Liver (tissue), 9 donors: Measurements from ENCODE around the gene FAM169A. TPM values are rescaled to one million over a fixed set of nuclear protein-coding genes. Genes with fewer than 3 reads are reported as not detected.

Source experiments
- DNase-seq: peaks from one replicate; pipeline ENCODE4 v3.0.0-alpha.2; 2017; ENCODE audit warnings: low spot score
- H3K27ac ChIP-seq, 2 donors: one replicate each; pipeline ENCODE4 v1.7.0; 2013; ENCODE audit warnings: inconsistent platforms in 2 of 2, low read length in 2 of 2, control low read depth in 1 of 2, low read depth in 1 of 2, mild to moderate bottlenecking in 1 of 2
- H3K27me3 ChIP-seq, 4 donors: one replicate each; pipeline versions ENCODE4 v1.6.1 to v1.7.0; 2013; ENCODE audit warnings: low read length in 3 of 4, inconsistent platforms in 1 of 4, mild to moderate bottlenecking in 1 of 4, moderate library complexity in 1 of 4; ENCODE audit not compliant: control insufficient read depth in 4 of 4, insufficient read depth in 4 of 4
- H3K36me3 ChIP-seq, 4 donors: one replicate each; pipeline versions ENCODE4 v1.6.1 to v1.7.0; 2013; ENCODE audit warnings: low read length in 3 of 4, mild to moderate bottlenecking in 3 of 4, low read depth in 1 of 4, moderate library complexity in 1 of 4; ENCODE audit not compliant: control insufficient read depth in 4 of 4, insufficient read depth in 3 of 4
- H3K4me1 ChIP-seq, 4 donors: one replicate each; pipeline versions ENCODE4 v1.6.1 to v1.7.0; 2013; ENCODE audit warnings: low read length in 3 of 4, mild to moderate bottlenecking in 3 of 4, moderate library complexity in 1 of 4; ENCODE audit not compliant: control insufficient read depth in 4 of 4, insufficient read depth in 4 of 4
- H3K4me3 ChIP-seq, 3 donors: one replicate each; pipeline versions ENCODE4 v1.6.1 to v1.7.0; 2013; ENCODE audit warnings: low read length in 3 of 3, control low read depth in 1 of 3, low read depth in 1 of 3, mild to moderate bottlenecking in 1 of 3
- H3K9ac ChIP-seq, 2 donors: one replicate each; pipeline ENCODE4 v1.7.0; 2013; ENCODE audit warnings: low read length in 2 of 2, mild to moderate bottlenecking in 2 of 2, moderate library complexity in 2 of 2, control low read depth in 1 of 2, low read depth in 1 of 2
- H3K9me3 ChIP-seq, 4 donors: one replicate each; pipeline versions ENCODE4 v1.6.1 to v1.7.0; 2013; ENCODE audit warnings: low read length in 3 of 4; ENCODE audit not compliant: control insufficient read depth in 4 of 4
- EGR1 ChIP-seq, 2 donors: IDR thresholded peaks; 2 replicates each; pipeline ENCODE4 v1.6.1; 2016 to 2018; ENCODE audit warnings: antibody characterized with exemption in 2 of 2, low read depth in 2 of 2
- FOXA1 ChIP-seq: IDR thresholded peaks from 2 replicates; pipeline ENCODE4 v1.6.1; 2016; ENCODE audit warnings: antibody characterized with exemption
- FOXA2 ChIP-seq: IDR thresholded peaks from 2 replicates; pipeline ENCODE4 v1.6.1; 2016; ENCODE audit warnings: antibody characterized with exemption
- GABPA ChIP-seq, 2 donors: IDR thresholded peaks in 1 of 2; conservative IDR thresholded peaks in 1 of 2; 2 replicates each; pipeline ENCODE4 v1.6.1; 2016; ENCODE audit warnings: antibody characterized with exemption in 2 of 2, mild to moderate bottlenecking in 1 of 2, moderate library complexity in 1 of 2
- HNF4A ChIP-seq, 2 donors: conservative IDR thresholded peaks; 2 replicates each; pipeline ENCODE4 v1.6.1; 2016; ENCODE audit warnings: antibody characterized with exemption in 2 of 2, mild to moderate bottlenecking in 2 of 2
- HNF4G ChIP-seq: IDR thresholded peaks from 2 replicates; pipeline ENCODE4 v1.6.1; 2016; ENCODE audit warnings: antibody characterized with exemption
- JUND ChIP-seq, 2 donors: IDR thresholded peaks; 2 replicates each; pipeline ENCODE4 v1.6.1; 2016; ENCODE audit warnings: antibody characterized with exemption in 2 of 2
- NR2F2 ChIP-seq: IDR thresholded peaks from 2 replicates; pipeline ENCODE4 v1.6.1; 2016; ENCODE audit warnings: antibody characterized with exemption
- RAD21 ChIP-seq, 2 donors: IDR thresholded peaks; 2 replicates each; pipeline ENCODE4 v1.6.1; 2016; ENCODE audit warnings: antibody characterized with exemption in 2 of 2, mild to moderate bottlenecking in 2 of 2
- SP1 ChIP-seq: IDR thresholded peaks from 2 replicates; pipeline ENCODE4 v1.6.1; 2018; ENCODE audit warnings: antibody characterized with exemption, mild to moderate bottlenecking
- YY1 ChIP-seq: IDR thresholded peaks from 2 replicates; pipeline ENCODE4 v1.6.1; 2016; ENCODE audit warnings: antibody characterized with exemption, mild to moderate bottlenecking
- WGBS: extraction: QIAGEN DNeasy Blood & Tissue Kit; methylation state at CpG from one replicate; pipeline ENCODE4 v1.1.7; 2013; 5-methylcytosine and 5-hydroxymethylcytosine counted together
- polyA plus RNA-seq, 2 donors: library from polyadenylated mRNA; stranded (reverse) in 1 of 2; unstranded in 1 of 2; fragments of 200-250 nt in 1 of 2; fragments of >200 nt in 1 of 2; fragmentation: Nextera tagmentation in 1 of 2; extraction: Ambion mirVana in 1 of 2; gene quantifications; one replicate each; pipeline versions ENCODE4 v1.2.1 to v1.2.3, GENCODE V29; 2013 to 2015
- total RNA-seq, 2 donors: library from RNA; depleted of rRNA; stranded (reverse); fragments of >200 nt; gene quantifications; one replicate each; pipeline ENCODE4 v1.2.3, GENCODE V29; 2014
- TF ChIP-seq, protein P1 (sequence below): IDR thresholded peaks from 2 replicates; pipeline ENCODE4 v1.6.1; 2016; ENCODE audit warnings: antibody characterized with exemption
- TF ChIP-seq, protein P2 (sequence below): IDR thresholded peaks from 2 replicates; pipeline ENCODE4 v1.6.1; 2016; ENCODE audit warnings: antibody characterized with exemption
- TF ChIP-seq, protein P3 (sequence below): IDR thresholded peaks from 2 replicates; pipeline ENCODE4 v1.6.1; 2016; ENCODE audit warnings: antibody characterized with exemption
- TF ChIP-seq, protein P4 (sequence below): IDR thresholded peaks from 2 replicates; pipeline ENCODE4 v1.6.1; 2016; ENCODE audit warnings: antibody characterized with exemption, mild to moderate bottlenecking
- donor health status: healthy.
- donor health status: healthy.
- donor health status: healthy.
- donor health status: healthy.
- donor health status: healthy.

Gene FAM169A
- total and polyA plus RNA-seq, 4 donors = 0.58 to 5.0 (median 0.92) TPM

DNA sequence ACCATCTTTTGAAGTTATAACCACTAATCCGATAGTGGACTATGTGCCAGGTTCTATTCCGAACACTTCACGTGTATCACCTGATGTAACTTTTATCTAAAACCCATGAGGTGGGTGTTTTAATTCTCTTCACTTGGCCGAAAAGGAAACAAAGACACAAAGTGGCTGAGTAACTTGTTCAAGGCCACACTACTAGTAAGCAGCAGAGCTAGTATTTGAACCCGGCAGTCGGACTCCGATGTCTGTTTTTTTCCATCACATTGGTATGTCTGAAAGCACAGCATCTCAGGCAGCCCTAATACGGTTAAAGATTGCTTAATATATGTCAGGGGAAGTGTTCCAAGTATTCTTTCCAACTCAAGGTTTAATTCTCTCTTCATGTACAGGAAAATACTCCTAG, 16.2 kb downstream of the FAM169A start:
- no peaks in the 10 kb centered on the region for H3K27me3 ChIP-seq
- DNase-seq = no peak
- no peak overlapping the region for H3K27ac ChIP-seq
- H3K4me3 ChIP-seq = no peak overlapping the region
- WGBS = 88% methylated on average over 8 of the region's 8 CpGs
- no peaks in the 10 kb centered on the region for H3K36me3 ChIP-seq
- H3K9ac ChIP-seq = no peak overlapping the region
- peaks cover 2 to 6% (median 3%) of the 10 kb centered on the region in 4 donors for H3K4me1 ChIP-seq
- no peak for TF ChIP-seq NR2F2
- TF ChIP-seq, protein P1, sequence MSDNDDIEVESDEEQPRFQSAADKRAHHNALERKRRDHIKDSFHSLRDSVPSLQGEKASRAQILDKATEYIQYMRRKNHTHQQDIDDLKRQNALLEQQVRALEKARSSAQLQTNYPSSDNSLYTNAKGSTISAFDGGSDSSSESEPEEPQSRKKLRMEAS = no peak
- no peak for TF ChIP-seq FOXA2
- TF ChIP-seq HNF4A (conservative IDR thresholded peaks at IDR 0.05) = no peak
- TF ChIP-seq EGR1 (IDR thresholded peaks at IDR 0.05; ENCODE audit: low read depth in 2 of 2) = no peak
- no peaks in the 10 kb centered on the region for H3K9me3 ChIP-seq

DNA sequence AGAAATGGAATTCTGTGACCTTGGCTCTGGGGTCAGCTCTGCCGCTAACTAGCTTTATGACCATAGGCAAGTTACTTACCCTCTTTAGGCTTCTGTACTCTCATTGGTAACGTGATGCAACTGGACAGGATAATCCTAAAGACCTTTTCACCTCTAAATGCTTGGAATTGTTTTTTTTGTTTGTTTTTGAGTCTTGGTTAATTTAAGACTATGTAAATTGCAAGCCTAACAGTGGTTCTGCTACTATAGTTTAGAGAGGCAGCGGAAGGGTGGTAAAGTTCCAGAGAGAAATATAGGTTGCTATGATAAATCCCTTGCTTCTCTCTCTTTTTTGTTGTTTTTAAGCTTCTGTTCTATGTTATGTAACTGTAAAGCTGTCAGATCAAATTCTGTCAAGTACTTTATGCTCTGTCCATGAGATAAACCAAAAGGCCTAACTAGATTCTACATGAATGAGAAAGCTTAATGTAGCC, 17.6 kb downstream of the FAM169A start:
- WGBS = 87% methylated on average over 3 of the region's 3 CpGs
- no peak overlapping the region for H3K27ac ChIP-seq

DNA sequence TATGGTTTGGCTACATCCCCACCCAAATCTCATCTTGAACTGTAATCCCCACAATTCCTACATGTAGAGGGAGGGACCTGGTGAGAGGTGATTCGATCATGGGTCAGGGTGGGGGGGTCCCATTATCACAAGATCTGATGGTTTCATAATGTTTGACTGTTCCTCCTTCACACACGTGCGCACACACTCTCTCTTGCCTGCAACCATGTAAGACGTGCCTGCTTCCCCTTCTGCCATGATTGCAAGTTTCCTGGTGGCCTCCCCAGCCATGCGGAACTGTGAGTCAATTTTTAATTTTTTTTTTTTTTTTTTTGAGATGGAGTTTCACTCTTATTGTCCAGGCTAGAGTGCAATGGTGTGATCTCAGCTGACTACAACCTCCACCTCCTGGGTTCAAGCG, 27.0 kb downstream of the FAM169A start:
- WGBS = 88% methylated on average over 6 of the region's 6 CpGs
- peaks cover 0 to 2% (median 0%) of the 10 kb centered on the region in 4 donors for H3K4me1 ChIP-seq
- no peaks in the 10 kb centered on the region for H3K36me3 ChIP-seq
- H3K9me3 ChIP-seq = no peaks in the 10 kb centered on the region
- no peak overlapping the region for H3K27ac ChIP-seq
- no peak overlapping the region for H3K9ac ChIP-seq
- no peaks in the 10 kb centered on the region for H3K27me3 ChIP-seq
- TF ChIP-seq, protein P2, sequence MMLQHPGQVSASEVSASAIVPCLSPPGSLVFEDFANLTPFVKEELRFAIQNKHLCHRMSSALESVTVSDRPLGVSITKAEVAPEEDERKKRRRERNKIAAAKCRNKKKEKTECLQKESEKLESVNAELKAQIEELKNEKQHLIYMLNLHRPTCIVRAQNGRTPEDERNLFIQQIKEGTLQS = no peak
- TF ChIP-seq HNF4G (no peak), SP1 (no peak), FOXA1 (no peak), HNF4A (conservative IDR thresholded peaks at IDR 0.05) (no peak), GABPA (IDR thresholded peaks at IDR 0.05 in 1 of 2, conservative IDR thresholded peaks at IDR 0.05 in 1 of 2) (no peak), JUND (IDR thresholded peaks at IDR 0.05) (no peak), EGR1 (IDR thresholded peaks at IDR 0.05; ENCODE audit: low read depth in 2 of 2) (no peak), RAD21 (IDR thresholded peaks at IDR 0.05) (no peak), YY1 (no peak)
- TF ChIP-seq, protein P3, sequence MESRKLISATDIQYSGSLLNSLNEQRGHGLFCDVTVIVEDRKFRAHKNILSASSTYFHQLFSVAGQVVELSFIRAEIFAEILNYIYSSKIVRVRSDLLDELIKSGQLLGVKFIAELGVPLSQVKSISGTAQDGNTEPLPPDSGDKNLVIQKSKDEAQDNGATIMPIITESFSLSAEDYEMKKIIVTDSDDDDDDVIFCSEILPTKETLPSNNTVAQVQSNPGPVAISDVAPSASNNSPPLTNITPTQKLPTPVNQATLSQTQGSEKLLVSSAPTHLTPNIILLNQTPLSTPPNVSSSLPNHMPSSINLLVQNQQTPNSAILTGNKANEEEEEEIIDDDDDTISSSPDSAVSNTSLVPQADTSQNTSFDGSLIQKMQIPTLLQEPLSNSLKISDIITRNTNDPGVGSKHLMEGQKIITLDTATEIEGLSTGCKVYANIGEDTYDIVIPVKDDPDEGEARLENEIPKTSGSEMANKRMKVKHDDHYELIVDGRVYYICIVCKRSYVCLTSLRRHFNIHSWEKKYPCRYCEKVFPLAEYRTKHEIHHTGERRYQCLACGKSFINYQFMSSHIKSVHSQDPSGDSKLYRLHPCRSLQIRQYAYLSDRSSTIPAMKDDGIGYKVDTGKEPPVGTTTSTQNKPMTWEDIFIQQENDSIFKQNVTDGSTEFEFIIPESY = no peak
- TF ChIP-seq, protein P4, sequence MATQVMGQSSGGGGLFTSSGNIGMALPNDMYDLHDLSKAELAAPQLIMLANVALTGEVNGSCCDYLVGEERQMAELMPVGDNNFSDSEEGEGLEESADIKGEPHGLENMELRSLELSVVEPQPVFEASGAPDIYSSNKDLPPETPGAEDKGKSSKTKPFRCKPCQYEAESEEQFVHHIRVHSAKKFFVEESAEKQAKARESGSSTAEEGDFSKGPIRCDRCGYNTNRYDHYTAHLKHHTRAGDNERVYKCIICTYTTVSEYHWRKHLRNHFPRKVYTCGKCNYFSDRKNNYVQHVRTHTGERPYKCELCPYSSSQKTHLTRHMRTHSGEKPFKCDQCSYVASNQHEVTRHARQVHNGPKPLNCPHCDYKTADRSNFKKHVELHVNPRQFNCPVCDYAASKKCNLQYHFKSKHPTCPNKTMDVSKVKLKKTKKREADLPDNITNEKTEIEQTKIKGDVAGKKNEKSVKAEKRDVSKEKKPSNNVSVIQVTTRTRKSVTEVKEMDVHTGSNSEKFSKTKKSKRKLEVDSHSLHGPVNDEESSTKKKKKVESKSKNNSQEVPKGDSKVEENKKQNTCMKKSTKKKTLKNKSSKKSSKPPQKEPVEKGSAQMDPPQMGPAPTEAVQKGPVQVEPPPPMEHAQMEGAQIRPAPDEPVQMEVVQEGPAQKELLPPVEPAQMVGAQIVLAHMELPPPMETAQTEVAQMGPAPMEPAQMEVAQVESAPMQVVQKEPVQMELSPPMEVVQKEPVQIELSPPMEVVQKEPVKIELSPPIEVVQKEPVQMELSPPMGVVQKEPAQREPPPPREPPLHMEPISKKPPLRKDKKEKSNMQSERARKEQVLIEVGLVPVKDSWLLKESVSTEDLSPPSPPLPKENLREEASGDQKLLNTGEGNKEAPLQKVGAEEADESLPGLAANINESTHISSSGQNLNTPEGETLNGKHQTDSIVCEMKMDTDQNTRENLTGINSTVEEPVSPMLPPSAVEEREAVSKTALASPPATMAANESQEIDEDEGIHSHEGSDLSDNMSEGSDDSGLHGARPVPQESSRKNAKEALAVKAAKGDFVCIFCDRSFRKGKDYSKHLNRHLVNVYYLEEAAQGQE = no peak
- TF ChIP-seq, protein P1 = no peak
- DNase-seq = no peak
- H3K4me3 ChIP-seq = no peak overlapping the region

More for the DNA sequence above, 17.6 kb downstream of the FAM169A start:
- no peak for DNase-seq
- Histone ChIP-seq H3K4me3 (no peak overlapping the region), H3K27me3 (no peaks in the 10 kb centered on the region), H3K4me1 (peaks cover 2 to 6% (median 3%) of the 10 kb centered on the region in 4 donors), H3K9me3 (no peaks in the 10 kb centered on the region), H3K9ac (no peak overlapping the region), H3K36me3 (no peaks in the 10 kb centered on the region)
- TF ChIP-seq NR2F2 = no peak
- TF ChIP-seq, protein P1 = no peak
- TF ChIP-seq, protein P3 = no peak
- no peak for TF ChIP-seq JUND (IDR thresholded peaks at IDR 0.05)
- TF ChIP-seq SP1 = no peak
- TF ChIP-seq FOXA1 = no peak
